ENCODE data around the gene TAF1C. TPM values are rescaled to one million over a fixed set of nuclear protein-coding genes. Genes with fewer than 3 reads are reported as not detected.

TAF1C gene
- total RNA-seq, 2 donors from 2014 or later: 92.0 to 99.8 TPM

DNA sequence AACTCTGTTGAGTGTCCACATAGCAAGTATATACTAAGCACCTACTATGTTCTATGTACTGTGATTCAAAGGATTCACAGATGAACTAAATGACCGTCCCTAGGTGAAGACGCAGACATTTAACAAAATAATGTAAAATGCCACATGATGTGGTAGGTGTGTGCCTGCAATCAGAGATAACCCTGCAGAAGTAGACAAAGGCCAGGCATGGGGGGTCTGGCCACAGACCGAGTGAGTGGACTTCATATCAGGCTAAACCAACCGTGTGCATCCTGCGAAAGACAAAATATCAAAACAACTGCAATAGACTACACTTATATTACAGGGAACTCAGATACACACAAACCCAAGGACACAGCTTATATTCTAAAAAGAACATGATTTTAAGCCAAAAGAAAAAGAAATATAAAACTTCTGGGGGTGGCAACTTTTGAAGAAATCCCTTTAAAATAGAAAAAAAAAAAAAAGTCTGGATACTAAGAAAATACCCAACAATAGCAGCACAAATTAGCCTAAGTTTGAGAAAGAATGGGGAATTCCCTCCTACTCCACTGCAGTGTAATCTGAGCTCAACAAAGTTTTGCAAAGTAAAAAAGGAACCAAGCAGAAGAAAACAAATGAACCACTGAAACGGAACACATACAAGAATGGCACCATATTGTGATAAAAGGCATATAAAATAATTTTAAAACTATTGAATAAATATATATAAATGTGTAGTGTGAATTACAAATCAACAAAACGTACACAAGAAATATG lies 54.2 kb downstream of the TAF1C start:
- no peaks in the 10 kb centered on the region for H3K27me3 Mint-ChIP-seq (ENCODE audit: insufficient read depth)
- H3K9me3 Mint-ChIP-seq: no peaks in the 10 kb centered on the region
- no peak for TF ChIP-seq CTCF (conservative IDR thresholded peaks at IDR 0.05)
- no peak overlapping the region for H3K27ac ChIP-seq (ENCODE audit: low read depth, low read length)
- no peaks in the 10 kb centered on the region for H3K27me3 ChIP-seq (ENCODE audit: control insufficient read depth, insufficient read depth, low read length, poor library complexity, severe bottlenecking)
- no peak overlapping the region for H3K4me3 Mint-ChIP-seq
- peaks cover 41% of the 10 kb centered on the region for H3K36me3 ChIP-seq (ENCODE audit: control insufficient read depth, insufficient read depth, low read length)
- peaks cover 13% of the 10 kb centered on the region for H3K4me1 Mint-ChIP-seq
- H3K36me3 Mint-ChIP-seq (ENCODE audit: low read depth): peaks cover 30% of the 10 kb centered on the region
- H3K4me3 ChIP-seq (ENCODE audit: low read length): no peak overlapping the region
- H3K9ac ChIP-seq (ENCODE audit: extremely low read depth, low read length, poor library complexity, severe bottlenecking): no peak overlapping the region
- H3K27ac Mint-ChIP-seq: peak overlapping the region; percentile 48
- H3K9me3 ChIP-seq (ENCODE audit: control insufficient read depth, low read length): no peaks in the 10 kb centered on the region
- no peak for DNase-seq
- H3K4me1 ChIP-seq (ENCODE audit: control insufficient read depth, insufficient read depth, low read length): peaks cover 6% of the 10 kb centered on the region
- WGBS, 2 experiments (ENCODE audit: insufficient coverage in 1 of 2, insufficient read length in 1 of 2): 86 to 100% methylated on average over 2 to 7 of the region's 7 CpGs

DNA sequence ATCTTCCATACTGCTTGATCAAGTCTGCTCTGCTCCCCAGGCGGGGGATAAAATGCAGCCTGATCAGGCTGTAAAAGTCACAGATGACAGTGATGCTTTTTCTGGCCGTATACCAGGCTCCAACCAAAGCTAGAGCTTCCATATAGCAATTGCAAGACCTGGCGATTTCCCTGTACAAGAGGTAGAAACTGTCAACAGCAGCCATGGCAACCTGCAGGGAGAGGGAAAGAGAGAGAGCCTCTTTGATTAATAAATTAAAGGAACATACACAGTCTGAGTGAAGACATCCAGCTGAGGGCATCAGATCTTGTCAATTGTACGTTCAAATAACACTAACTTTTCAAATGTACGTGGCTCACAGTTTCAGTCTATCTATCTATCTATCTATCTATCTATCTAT lies 55.7 kb downstream of the TAF1C start:
- WGBS, 2 experiments (ENCODE audit: insufficient coverage in 1 of 2, insufficient read length in 1 of 2): 90 to 91% methylated on average over 3 to 5 of the region's 5 CpGs
- no peak for DNase-seq
- TF ChIP-seq CTCF (conservative IDR thresholded peaks at IDR 0.05): no peak
- Mint-ChIP-seq H3K4me1 (peaks cover under 1% of the 10 kb centered on the region), H3K9me3 (no peaks in the 10 kb centered on the region), H3K4me3 (no peak overlapping the region), H3K27ac (no peak overlapping the region), H3K36me3 (ENCODE audit: low read depth) (peaks cover 42% of the 10 kb centered on the region), H3K27me3 (ENCODE audit: insufficient read depth) (no peaks in the 10 kb centered on the region)
- Histone ChIP-seq H3K36me3 (ENCODE audit: control insufficient read depth, insufficient read depth, low read length) (peaks cover 49% of the 10 kb centered on the region), H3K9me3 (ENCODE audit: control insufficient read depth, low read length) (no peaks in the 10 kb centered on the region), H3K27me3 (ENCODE audit: control insufficient read depth, insufficient read depth, low read length, poor library complexity, severe bottlenecking) (no peaks in the 10 kb centered on the region), H3K4me1 (ENCODE audit: control insufficient read depth, insufficient read depth, low read length) (no peaks in the 10 kb centered on the region), H3K9ac (ENCODE audit: extremely low read depth, low read length, poor library complexity, severe bottlenecking) (no peak overlapping the region), H3K4me3 (ENCODE audit: low read length) (no peak overlapping the region), H3K27ac (ENCODE audit: low read depth, low read length) (no peak overlapping the region)

Other genes with a start within 250 kb of the TAF1C start
- 1 to 10 TPM; 1.6 to 2.7 TPM for gene OSGIN1, start 233.8 kb downstream of the TAF1C start, total RNA-seq
- 1 to 10 TPM; 2.7 to 3.3 TPM for gene NECAB2, start 218.8 kb downstream of the TAF1C start, total RNA-seq
- gene SLC38A8, start 144.3 kb downstream of the TAF1C start, total RNA-seq: not detected
- 10 to 100 TPM; 59.7 to 62.9 TPM for gene MBTPS1, start 70.1 kb downstream of the TAF1C start, total RNA-seq
- gene HSDL1, start 41.9 kb downstream of the TAF1C start, total RNA-seq: 10 to 100 TPM; 49.5 to 68.3 TPM
- gene DNAAF1, start 41.7 kb downstream of the TAF1C start, total RNA-seq: under 1 TPM; 0.59 to 0.66 TPM
- gene ADAD2, start 4.1 kb upstream of the TAF1C start, total RNA-seq: not detected
- not detected for gene KCNG4, start 53.0 kb upstream of the TAF1C start, total RNA-seq
- under 1 TPM in 1 of 2 donors, not detected in 1; 0.15 TPM for gene WFDC1, start 107.8 kb upstream of the TAF1C start, total RNA-seq
- gene ATP2C2, start 181.5 kb upstream of the TAF1C start, total RNA-seq: 1 to 10 TPM; 2.0 to 2.6 TPM